HG02970 (cell line): ENCODE data around the gene IL12RB2.

Source experiments
- ATAC-seq: cut with Tn5 transposase; IDR thresholded peaks from one replicate; pipeline ENCODE4 v1.9.1; 2021; ENCODE audit warnings: mild to moderate bottlenecking, moderate library complexity, moderate number of reproducible peaks; ENCODE audit not compliant: unreplicated experiment, low FRiP score

IL12RB2 gene

GRCh38 chr1:67307251-67308060, at the start of gene IL12RB2:
Gene IL12RB2, plus strand, starts transcription at chr1:67307873. Its CDS starts 12,496 bp downstream, at chr1:67320369.
- no peak for ATAC-seq

GRCh38 chr1:67261680-67262079, 46.0 kb upstream of the IL12RB2 start:
- no peak for ATAC-seq

- ATAC-seq = no peak
These were observed 44.9 kb upstream of the IL12RB2 start for GRCh38 chr1:67262735-67263134.

- no peak for ATAC-seq
These were observed 43.5 kb upstream of the IL12RB2 start for GRCh38 chr1:67264152-67264551.

- no peak for ATAC-seq
These were observed 42.8 kb upstream of the IL12RB2 start for GRCh38 chr1:67264899-67265298.

GRCh38 chr1:67269061-67269460, 38.6 kb upstream of the IL12RB2 start:
- no peak for ATAC-seq

- no peak for ATAC-seq
These were observed 37.1 kb upstream of the IL12RB2 start for GRCh38 chr1:67270541-67270940.

- ATAC-seq = no peak
These were observed 34.1 kb upstream of the IL12RB2 start for GRCh38 chr1:67273591-67273990.

GRCh38 chr1:67274623-67275325, 32.9 kb upstream of the IL12RB2 start:
- no peak for ATAC-seq

GRCh38 chr1:67280696-67281095, 27.0 kb upstream of the IL12RB2 start:
- no peak for ATAC-seq

GRCh38 chr1:67281244-67281643, 26.4 kb upstream of the IL12RB2 start:
- no peak for ATAC-seq

GRCh38 chr1:67285780-67286488, 21.7 kb upstream of the IL12RB2 start:
- no peak for ATAC-seq

GRCh38 chr1:67290236-67290635, 17.4 kb upstream of the IL12RB2 start:
- no peak for ATAC-seq

GRCh38 chr1:67294836-67295617, 12.6 kb upstream of the IL12RB2 start:
- no peak for ATAC-seq

- ATAC-seq = no peak
These were observed 8.9 kb upstream of the IL12RB2 start for GRCh38 chr1:67298762-67299161.

GRCh38 chr1:67299296-67299695, 8.4 kb upstream of the IL12RB2 start:
- ATAC-seq = no peak

- no peak for ATAC-seq
These were observed 7.1 kb upstream of the IL12RB2 start for GRCh38 chr1:67300561-67300960.

- no peak for ATAC-seq
These were observed 3.6 kb upstream of the IL12RB2 start for GRCh38 chr1:67304023-67304422.

GRCh38 chr1:67306547-67306946, 1.1 kb upstream of the IL12RB2 start:
- ATAC-seq = no peak

GRCh38 chr1:67308136-67308535, 463 bp downstream of the IL12RB2 start:
- ATAC-seq = no peak
